Measurements from ENCODE around the gene ADAM17.

- TF ChIP-seq CTCF (IDR thresholded peaks at IDR 0.05) (no peak), ZFX (IDR thresholded peaks at IDR 0.05; ENCODE audit: borderline replicate concordance) (no peak)
Measured at GRCh38 chr2:9462886-9463697, 92.5 kb downstream of the ADAM17 start.
